Activated CD8-positive, alpha-beta memory T cell treated with anti-CD3 and anti-CD28 coated beads, Interleukin-2, amount 50 U/mL, for 4 hours (primary cell): ENCODE measurements around the gene LARP6.

Source experiments
- DNase-seq: peaks from one replicate; pipeline ENCODE4 v3.0.0-alpha.2; 2020

LARP6 gene

DNA sequence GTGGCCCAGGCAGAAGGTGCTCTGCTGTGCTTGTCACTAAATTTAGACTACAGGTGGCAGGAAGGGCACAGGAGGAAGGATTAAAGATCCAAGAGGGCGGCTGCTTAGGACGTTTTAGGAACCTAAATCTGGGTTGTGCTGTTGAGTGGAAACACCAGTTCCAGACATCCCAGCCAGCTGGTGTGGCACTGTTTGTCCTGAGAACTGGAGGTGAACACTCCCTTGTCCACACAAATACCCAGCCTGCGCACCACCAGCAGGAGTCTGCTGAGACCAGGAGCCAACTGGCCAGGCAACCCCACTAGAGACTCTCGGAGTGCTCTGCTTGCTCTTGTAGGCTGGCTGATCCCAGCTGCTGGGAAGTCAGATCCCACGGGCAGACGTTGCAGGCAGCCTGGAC, 60.3 kb downstream of the LARP6 start:
- no peak for DNase-seq

DNA sequence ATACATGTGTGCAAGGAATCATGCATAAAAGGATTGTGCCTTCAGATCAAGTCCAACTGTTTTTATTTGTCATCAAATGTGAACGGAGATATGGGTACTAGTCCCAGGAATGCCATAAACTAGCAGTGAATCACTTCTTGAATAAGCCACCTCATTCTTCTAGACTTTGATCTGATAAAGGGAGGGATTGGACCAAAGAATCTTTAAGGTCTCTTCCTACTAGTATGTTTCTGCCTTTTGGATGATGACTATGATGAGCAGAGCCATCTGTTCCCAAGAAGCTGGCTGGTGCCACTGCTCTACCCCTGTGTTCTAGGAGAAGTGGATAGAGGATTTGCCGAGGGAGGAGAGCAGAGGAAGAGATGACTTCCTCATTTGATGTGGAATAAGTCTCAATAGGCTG, 61.8 kb downstream of the LARP6 start:
- no peak for DNase-seq

DNA sequence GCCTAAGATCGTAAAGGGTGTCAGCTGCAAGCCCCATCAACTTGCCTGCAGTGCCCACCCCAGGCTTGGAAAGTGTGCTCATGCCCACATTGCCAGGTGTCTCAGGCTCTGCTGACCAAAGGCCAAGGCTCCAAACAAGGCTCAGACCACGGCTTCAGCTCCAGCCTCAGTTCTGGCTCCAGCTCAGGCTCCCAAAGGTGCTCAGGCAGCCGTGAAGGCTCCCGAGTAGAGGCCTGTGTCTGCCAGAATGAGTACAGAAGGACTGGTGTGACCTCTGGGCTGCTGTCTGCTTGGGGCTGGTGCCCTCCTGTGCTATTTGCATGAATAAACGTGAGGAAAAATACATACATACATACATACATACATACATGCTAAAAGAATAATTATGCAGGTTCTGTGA, 62.7 kb downstream of the LARP6 start:
- no peak for DNase-seq

DNA sequence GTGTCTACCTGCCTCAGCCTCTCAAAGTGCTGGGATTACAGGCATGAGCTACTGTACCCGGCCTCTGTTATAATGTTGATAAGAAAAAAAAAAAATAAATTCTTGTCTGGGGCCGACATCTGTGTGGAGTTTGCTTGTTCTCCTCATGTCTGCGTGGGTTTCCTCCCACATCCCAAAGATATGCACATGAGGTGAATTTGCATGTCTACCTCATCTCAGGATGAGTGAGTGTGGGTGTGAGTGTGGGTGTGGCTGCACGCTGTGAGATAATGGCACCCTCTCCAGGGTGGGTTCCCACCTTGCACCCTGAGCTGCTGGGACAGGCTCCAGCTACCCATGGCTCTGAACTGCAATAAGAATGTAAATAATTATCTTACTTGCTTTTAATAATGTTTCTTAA, 64.7 kb downstream of the LARP6 start:
- DNase-seq = no peak

DNA sequence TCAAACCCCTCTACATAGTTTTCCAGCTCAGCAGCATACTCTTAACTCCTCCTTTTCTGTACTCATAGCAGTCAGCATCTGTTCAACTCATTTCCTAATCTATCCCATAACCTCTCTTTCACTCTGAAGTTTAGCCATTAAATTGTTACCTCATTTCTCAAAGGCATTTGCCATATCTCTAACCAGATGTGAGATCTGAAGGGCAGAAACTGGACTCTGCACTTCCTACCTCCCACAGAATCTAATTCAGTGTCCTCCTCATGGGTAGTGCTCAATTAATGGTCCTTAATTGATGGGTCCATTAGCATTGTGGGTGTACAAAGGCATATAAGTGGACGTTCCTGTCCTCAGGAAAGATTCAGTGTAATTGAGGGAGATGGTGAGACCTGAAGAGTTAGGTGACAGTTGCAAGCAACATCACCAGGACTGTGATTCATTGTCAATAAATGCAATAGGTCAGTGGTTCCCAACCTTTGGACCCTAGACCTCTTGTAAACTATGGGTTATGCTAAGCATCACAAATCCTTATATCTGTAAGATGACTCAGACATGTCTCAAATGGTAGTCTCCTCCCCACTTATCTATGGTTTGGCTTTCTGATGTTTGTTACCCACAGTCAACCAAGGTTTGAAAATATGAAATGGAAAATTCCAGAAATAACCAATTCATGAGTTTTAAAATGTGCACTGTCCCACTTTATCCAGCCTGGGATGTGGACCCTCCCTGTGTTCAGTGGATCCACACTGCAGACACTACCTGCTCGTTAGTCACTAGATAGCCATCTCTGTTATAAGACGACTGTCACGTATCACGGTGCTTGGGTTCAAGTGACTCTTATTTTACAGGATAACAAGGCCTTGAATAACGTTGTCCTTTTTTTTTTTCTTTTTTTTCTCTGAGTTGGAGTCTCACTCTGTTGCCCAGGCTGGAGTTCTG, 65.6 kb downstream of the LARP6 start:
- no peak for DNase-seq

DNA sequence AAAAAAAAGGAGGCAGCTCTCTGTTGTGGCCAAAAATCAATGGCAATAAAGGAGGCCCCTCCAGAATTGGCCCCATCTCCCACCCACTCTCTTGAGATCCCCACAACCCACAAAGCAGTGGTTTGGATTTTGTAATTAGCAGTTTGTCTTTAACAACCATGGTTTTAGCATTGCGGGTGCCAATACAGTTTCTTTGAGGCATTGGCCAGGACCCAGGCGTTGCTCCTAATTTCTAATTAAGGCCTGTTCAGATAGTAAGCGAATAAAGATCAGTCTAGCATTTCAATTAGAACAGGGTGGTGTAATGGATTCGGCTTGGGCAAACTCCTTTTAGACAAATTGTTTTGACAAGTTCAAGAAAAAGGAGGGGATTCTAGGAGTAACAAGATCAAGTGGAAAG, 67.0 kb downstream of the LARP6 start:
- no peak for DNase-seq

DNA sequence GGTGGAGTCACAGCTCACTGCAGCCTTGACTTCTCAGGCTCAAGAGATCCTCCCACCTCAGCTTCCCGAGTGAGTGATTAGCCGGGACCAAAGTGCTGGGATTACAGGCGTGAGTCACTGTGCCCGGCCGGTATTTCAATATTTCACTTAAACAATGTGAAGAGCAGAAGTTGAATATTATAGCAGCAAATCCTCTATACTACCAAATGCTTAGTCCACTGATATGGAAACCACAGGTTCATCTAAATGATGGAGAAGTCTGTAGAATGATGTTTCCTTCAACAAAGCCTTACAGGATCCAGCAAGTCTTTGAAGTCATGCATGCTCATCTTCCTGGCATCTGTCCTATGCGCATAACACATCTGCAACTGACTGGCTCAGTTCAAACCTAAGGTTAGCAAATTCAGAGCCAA, 70.3 kb downstream of the LARP6 start:
- DNase-seq = no peak

DNA sequence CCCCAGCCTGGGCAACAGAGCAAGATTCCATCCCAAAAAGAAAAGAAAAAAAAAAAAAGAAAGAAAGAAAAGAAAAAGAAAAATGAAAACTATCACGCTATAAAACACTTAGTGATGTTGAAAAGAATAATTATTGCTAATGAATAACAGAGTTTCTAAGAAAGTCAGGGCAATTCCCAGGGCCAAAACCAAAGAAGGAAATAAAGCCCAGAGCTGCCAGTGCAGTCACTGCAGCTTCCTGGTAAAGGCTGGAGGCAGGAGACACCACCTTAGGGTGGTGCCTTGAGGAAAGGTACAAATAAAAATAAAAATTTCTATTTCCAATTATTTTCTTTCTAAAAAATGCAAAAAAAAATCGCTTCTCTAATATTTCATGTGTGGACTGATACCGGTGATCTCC, 70.9 kb downstream of the LARP6 start:
- no peak for DNase-seq

DNA sequence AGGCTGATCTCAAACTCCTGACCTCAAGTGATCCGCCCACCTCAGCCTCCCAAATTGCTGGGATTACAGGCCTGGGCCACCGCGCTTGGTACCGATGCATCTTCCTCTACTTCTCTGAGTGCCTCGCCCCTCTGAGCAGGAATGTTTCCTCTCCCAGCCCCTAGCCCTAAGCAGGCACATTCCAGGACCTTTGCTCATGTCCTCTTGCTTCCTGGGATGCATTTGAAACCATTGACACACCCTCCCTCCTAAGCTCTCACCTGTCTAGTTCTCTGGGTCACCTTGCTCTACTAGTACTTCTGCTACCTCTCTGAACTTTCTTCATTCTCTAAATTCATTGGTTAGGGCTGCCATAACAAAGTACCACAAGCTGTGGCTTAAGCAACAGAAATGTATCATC, 72.7 kb downstream of the LARP6 start:
- no peak for DNase-seq
